HCT116 (cell line): Measurements from ENCODE around the gene ZNF670. TPM values are rescaled to one million over a fixed set of nuclear protein-coding genes. Genes with fewer than 3 reads are reported as not detected.

Experiments
- ATAC-seq: fragments of 200-7000 bp; cut with Tn5 transposase; 2 replicates; pipeline ENCODE4 v1.9.1; 2020; ENCODE audit warnings: mild to moderate bottlenecking, moderate library complexity
- BruUV-seq: library from RNA; stranded (reverse); fragments of 400-500 nt; replicated peaks from 2 replicates; lab custom pipeline; 2021; lab: Mats Ljungman, UMichigan
- CTCF ChIA-PET: fragments of 300-600 bp; sonication (Branson Sonifier 250); formaldehyde crosslinking; loops from one replicate; lab custom pipeline; 2021; ENCODE audit warnings: antibody characterized with exemption; lab: Charles Lee
- POLR2A ChIA-PET: fragments of 300-600, 350-600 bp; sonication (Branson Sonifier 250); formaldehyde crosslinking; loops from one replicate; lab custom pipeline; 2021; ENCODE audit warnings: antibody characterized with exemption; lab: Charles Lee
- RAD21 ChIA-PET, 2 experiments: fragments of 300-600 bp; sonication (Branson Sonifier 250); formaldehyde crosslinking; loops; one replicate each; lab custom pipeline; 2023; ENCODE audit warnings: low total read pairs in 2 of 2; ENCODE audit not compliant: uncharacterized antibody in 2 of 2, unreplicated experiment in 2 of 2, low non-redundant PET in 1 of 2; lab: Charles Lee
- DNase-seq: peaks from one replicate; pipeline ENCODE4 v3.0.0-alpha.2; 2010; ENCODE audit warnings: low read depth, low spot score
- H2AFZ ChIP-seq: fragments of 200-600 bp; shearing (Covaris generic), sonication (generic); 2 replicates; pipeline ENCODE4 v1.6.1; 2017; ENCODE audit warnings: low read depth, mixed run types, mixed read lengths, antibody characterized with exemption, low read length; ENCODE audit not compliant: poor library complexity, severe bottlenecking
- H3K27ac ChIP-seq: 2 replicates; pipeline ENCODE4 v1.5.1; 2012; ENCODE audit warnings: low read depth, low read length
- H3K27me3 ChIP-seq: fragments of 200-600 bp; sonication (generic); 2 replicates; pipeline ENCODE4 v1.6.1; 2016; ENCODE audit warnings: mixed run types, low read length, mixed read lengths; ENCODE audit not compliant: insufficient read depth
- H3K36me3 ChIP-seq, 2 experiments: fragments of 200-500 bp in 1 of 2; fragments of 200-600 bp in 1 of 2; sonication (Bioruptor generic) in 1 of 2; sonication (generic) in 1 of 2; 2 replicates each; pipeline versions ENCODE4 v1.5.1 to v1.6.1; 2014 to 2016; ENCODE audit warnings: low read length in 2 of 2, inconsistent platforms in 1 of 2, mixed read lengths in 1 of 2, mixed run types in 1 of 2; ENCODE audit not compliant: insufficient read depth in 2 of 2, control insufficient read depth in 1 of 2
- H3K4me1 ChIP-seq, 2 experiments: fragments of 200-600 bp in 1 of 2; sonication (generic) in 1 of 2; 2 replicates each; pipeline versions ENCODE4 v1.5.1 to v1.6.1; 2012 to 2017; ENCODE audit warnings: low read length in 2 of 2, inconsistent platforms in 1 of 2, mild to moderate bottlenecking in 1 of 2, mixed read lengths in 1 of 2, mixed run types in 1 of 2, moderate library complexity in 1 of 2; ENCODE audit not compliant: insufficient read depth in 2 of 2, control insufficient read depth in 1 of 2
- H3K4me2 ChIP-seq: fragments of 200-600 bp; sonication (generic); 2 replicates; pipeline ENCODE4 v1.6.1; 2017; ENCODE audit warnings: mixed run types, low read length, mixed read lengths
- H3K4me3 ChIP-seq, 2 experiments: fragments of 200-600 bp in 1 of 2; sonication (generic) in 1 of 2; replicated peaks in 1 of 2; 2 replicates each; pipeline ENCODE4 v1.5.1; 2011 to 2016; ENCODE audit warnings: low read length in 2 of 2, control low read depth in 1 of 2, low read depth in 1 of 2, mild to moderate bottlenecking in 1 of 2, mixed read lengths in 1 of 2, mixed run types in 1 of 2
- H3K79me2 ChIP-seq: fragments of 200-600 bp; sonication (generic); 2 replicates; pipeline ENCODE4 v1.6.1; 2017; ENCODE audit warnings: mild to moderate bottlenecking, mixed run types, low read length, moderate library complexity, mixed read lengths; ENCODE audit not compliant: insufficient read depth
- H3K9ac ChIP-seq: fragments of 200-600 bp; sonication (generic); 2 replicates; pipeline ENCODE4 v1.6.1; 2016; ENCODE audit warnings: low read length, mixed read lengths
- H3K9me2 ChIP-seq: fragments of 200-600 bp; sonication (generic), shearing (Covaris generic); 2 replicates; pipeline ENCODE4 v1.6.1; 2017; ENCODE audit warnings: mixed run types, mild to moderate bottlenecking, moderate library complexity; ENCODE audit not compliant: insufficient read depth
- H3K9me3 ChIP-seq, 2 experiments: fragments of 200-500 bp in 1 of 2; fragments of 200-600 bp in 1 of 2; sonication (Bioruptor generic) in 1 of 2; sonication (generic) in 1 of 2; 2 replicates each; pipeline ENCODE4 v1.6.1; 2014 to 2017; ENCODE audit warnings: low read length in 2 of 2, mixed read lengths in 2 of 2, inconsistent platforms in 1 of 2, low read depth in 1 of 2, mild to moderate bottlenecking in 1 of 2, mixed run types in 1 of 2, moderate library complexity in 1 of 2; ENCODE audit not compliant: control insufficient read depth in 1 of 2, insufficient read depth in 1 of 2
- H4K20me1 ChIP-seq: fragments of 200-600 bp; sonication (generic), shearing (Covaris generic); 2 replicates; pipeline ENCODE4 v1.6.1; 2017; ENCODE audit warnings: mixed run types, mild to moderate bottlenecking, moderate library complexity; ENCODE audit not compliant: insufficient read depth
- CEBPB ChIP-seq: IDR thresholded peaks from 2 replicates; pipeline ENCODE4 v1.6.1; 2012; ENCODE audit warnings: low read depth
- EGR1 ChIP-seq: IDR thresholded peaks from 2 replicates; pipeline ENCODE4 v1.6.1; 2012; ENCODE audit warnings: low read depth
- ELF1 ChIP-seq: IDR thresholded peaks from 2 replicates; pipeline ENCODE4 v1.6.1; 2012; ENCODE audit warnings: low read depth, borderline replicate concordance
- EZH2 ChIP-seq: fragments of 200-600 bp; sonication (generic); IDR thresholded peaks from 2 replicates; pipeline ENCODE4 v1.6.1; 2017; ENCODE audit warnings: antibody characterized with exemption, mixed run types
- EZH2phosphoT487 ChIP-seq: fragments of 200-600 bp; IDR thresholded peaks from 2 replicates; pipeline ENCODE4 v1.6.1; 2018; ENCODE audit warnings: antibody characterized with exemption, borderline replicate concordance
- FOSL1 ChIP-seq: IDR thresholded peaks from 2 replicates; pipeline ENCODE4 v1.6.1; 2012; ENCODE audit warnings: low read depth
- POLR2A ChIP-seq: IDR thresholded peaks from 2 replicates; pipeline ENCODE4 v1.7.0; 2011; ENCODE audit warnings: borderline replicate concordance; ENCODE audit not compliant: insufficient read depth, insufficient read length; ENCODE audit errors: extremely low read depth
- POLR2AphosphoS5 ChIP-seq: IDR thresholded peaks from 2 replicates; pipeline ENCODE4 v1.6.1; 2011; ENCODE audit warnings: mild to moderate bottlenecking, low read depth, low read length, moderate library complexity
- RAD21 ChIP-seq: IDR thresholded peaks from 2 replicates; pipeline ENCODE4 v1.6.1; 2012; ENCODE audit warnings: low read depth, mild to moderate bottlenecking
- SIN3A ChIP-seq: IDR thresholded peaks from 2 replicates; pipeline ENCODE4 v1.6.1; 2012; ENCODE audit warnings: low read depth
- SRF ChIP-seq: IDR thresholded peaks from 2 replicates; pipeline ENCODE4 v1.6.1; 2012; ENCODE audit warnings: low read depth
- TCF7L2 ChIP-seq: IDR thresholded peaks from 2 replicates; pipeline ENCODE4 v1.7.0; 2011; ENCODE audit warnings: borderline replicate concordance, inconsistent platforms; ENCODE audit not compliant: insufficient read depth, insufficient read length; ENCODE audit errors: extremely low read depth
- YY1 ChIP-seq: IDR thresholded peaks from 2 replicates; pipeline ENCODE4 v1.6.1; 2011; ENCODE audit warnings: low read length, low read depth, moderate library complexity, mild to moderate bottlenecking; ENCODE audit not compliant: insufficient replicate concordance; ENCODE audit errors: extremely low read depth
- ZFX ChIP-seq: fragments of 450-650 bp; IDR thresholded peaks from 2 replicates; pipeline ENCODE4 v1.6.1; 2017
- intact Hi-C: fragments of 100-400 bp; cut with micrococcal nuclease; formaldehyde crosslinking; loops from 2 replicates; pipeline ENCODE4 v1.10.0; 2022
- total RNA-seq: library from RNA; stranded (reverse); gene quantifications from one replicate; pipeline ENCODE4 v1.2.1, GENCODE V29; 2021; ENCODE audit not compliant: unreplicated experiment
- TF ChIP-seq, protein P1 (sequence below): IDR thresholded peaks from 2 replicates; pipeline ENCODE4 v1.6.1; 2011; ENCODE audit warnings: mild to moderate bottlenecking, low read length, moderate library complexity; ENCODE audit not compliant: insufficient replicate concordance; ENCODE audit errors: extremely low read depth
- TF ChIP-seq, protein P2 (sequence below): IDR thresholded peaks from 2 replicates; pipeline ENCODE4 v1.6.1; 2012
- TF ChIP-seq, protein P3 (sequence below), 3 experiments: fragments of 200-600 bp in 1 of 3; sonication (generic) in 1 of 3; IDR thresholded peaks in 2 of 3; conservative IDR thresholded peaks in 1 of 3; 2 replicates each; pipeline ENCODE4 v1.5.1; 2012 to 2017; ENCODE audit warnings: low read depth in 2 of 3, low read length in 2 of 3, antibody characterized with exemption in 1 of 3, borderline replicate concordance in 1 of 3, control low read depth in 1 of 3, mild to moderate bottlenecking in 1 of 3, mixed read lengths in 1 of 3, mixed run types in 1 of 3, moderate library complexity in 1 of 3; ENCODE audit not compliant: insufficient read depth in 1 of 3
- TF ChIP-seq, protein P4 (sequence below): IDR thresholded peaks from 2 replicates; pipeline ENCODE4 v1.6.1; 2012; ENCODE audit warnings: low read depth
- TF ChIP-seq, protein P5 (sequence below): IDR thresholded peaks from 2 replicates; pipeline ENCODE4 v1.6.1; 2012

The ZNF670 gene
- total RNA-seq, 1 experiment from 2014 or later: 6.9 TPM

DNA sequence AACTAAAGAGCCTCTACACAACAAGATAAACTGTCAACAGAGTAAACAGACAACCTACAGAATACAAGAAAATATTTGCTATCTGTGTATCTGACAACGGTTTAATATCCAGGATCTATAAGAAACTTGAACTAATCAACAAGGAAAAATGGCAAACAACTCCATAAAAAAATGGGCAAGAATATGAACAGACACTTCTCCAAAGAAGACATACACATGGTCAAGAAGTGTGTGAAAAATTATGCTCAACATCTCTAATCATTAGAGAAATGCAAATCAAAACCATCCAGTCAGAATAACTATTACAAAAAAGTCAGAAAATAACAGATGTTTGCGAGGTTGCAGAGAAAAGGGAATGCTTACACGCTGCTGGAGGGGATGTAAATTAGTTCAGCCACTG is 8.0 kb downstream of the ZNF670 start:
- H3K4me3 ChIP-seq: no peak overlapping the region
- peaks cover 0 to 7% of the 10 kb centered on the region in 2 experiments; a peak in 1 of 4 replicates for H3K36me3 ChIP-seq
- ATAC-seq (no peak), DNase-seq (no peak)
- BruUV-seq: no TSS peak
- H3K27me3 ChIP-seq: no peaks in the 10 kb centered on the region
- no peaks in the 10 kb centered on the region for H3K9me2 ChIP-seq
- no peak overlapping the region for H3K4me2 ChIP-seq
- peaks cover 87% of the 10 kb centered on the region for H3K79me2 ChIP-seq
- no peak overlapping the region for H2AFZ ChIP-seq
- ChIA-PET CTCF (no interaction called here), RAD21 (no interaction called here), POLR2A (no interaction called here)
- H3K4me1 ChIP-seq: no peaks in the 10 kb centered on the region
- no peaks in the 10 kb centered on the region for H4K20me1 ChIP-seq
- H3K9ac ChIP-seq: no peak overlapping the region
- H3K9me3 ChIP-seq: peaks cover 11 to 19% of the 10 kb centered on the region in 2 experiments; a peak in 3 of 4 replicates
- intact Hi-C loops: loop anchor here (10.0 kb wide), 1 partner anchor 266 kb away; no protein-coding TSS in a partner anchor
- no peak for TF ChIP-seq ELF1
- TF ChIP-seq, protein P1, sequence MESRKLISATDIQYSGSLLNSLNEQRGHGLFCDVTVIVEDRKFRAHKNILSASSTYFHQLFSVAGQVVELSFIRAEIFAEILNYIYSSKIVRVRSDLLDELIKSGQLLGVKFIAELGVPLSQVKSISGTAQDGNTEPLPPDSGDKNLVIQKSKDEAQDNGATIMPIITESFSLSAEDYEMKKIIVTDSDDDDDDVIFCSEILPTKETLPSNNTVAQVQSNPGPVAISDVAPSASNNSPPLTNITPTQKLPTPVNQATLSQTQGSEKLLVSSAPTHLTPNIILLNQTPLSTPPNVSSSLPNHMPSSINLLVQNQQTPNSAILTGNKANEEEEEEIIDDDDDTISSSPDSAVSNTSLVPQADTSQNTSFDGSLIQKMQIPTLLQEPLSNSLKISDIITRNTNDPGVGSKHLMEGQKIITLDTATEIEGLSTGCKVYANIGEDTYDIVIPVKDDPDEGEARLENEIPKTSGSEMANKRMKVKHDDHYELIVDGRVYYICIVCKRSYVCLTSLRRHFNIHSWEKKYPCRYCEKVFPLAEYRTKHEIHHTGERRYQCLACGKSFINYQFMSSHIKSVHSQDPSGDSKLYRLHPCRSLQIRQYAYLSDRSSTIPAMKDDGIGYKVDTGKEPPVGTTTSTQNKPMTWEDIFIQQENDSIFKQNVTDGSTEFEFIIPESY: no peak
- TF ChIP-seq CEBPB: no peak
- TF ChIP-seq, protein P2, sequence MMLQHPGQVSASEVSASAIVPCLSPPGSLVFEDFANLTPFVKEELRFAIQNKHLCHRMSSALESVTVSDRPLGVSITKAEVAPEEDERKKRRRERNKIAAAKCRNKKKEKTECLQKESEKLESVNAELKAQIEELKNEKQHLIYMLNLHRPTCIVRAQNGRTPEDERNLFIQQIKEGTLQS: no peak
- TF ChIP-seq RAD21: no peak
- TF ChIP-seq SIN3A: no peak
- no peak for TF ChIP-seq FOSL1
- TF ChIP-seq POLR2AphosphoS5: no peak
- no peak for TF ChIP-seq EZH2
- TF ChIP-seq EGR1: no peak
- TF ChIP-seq, protein P3, sequence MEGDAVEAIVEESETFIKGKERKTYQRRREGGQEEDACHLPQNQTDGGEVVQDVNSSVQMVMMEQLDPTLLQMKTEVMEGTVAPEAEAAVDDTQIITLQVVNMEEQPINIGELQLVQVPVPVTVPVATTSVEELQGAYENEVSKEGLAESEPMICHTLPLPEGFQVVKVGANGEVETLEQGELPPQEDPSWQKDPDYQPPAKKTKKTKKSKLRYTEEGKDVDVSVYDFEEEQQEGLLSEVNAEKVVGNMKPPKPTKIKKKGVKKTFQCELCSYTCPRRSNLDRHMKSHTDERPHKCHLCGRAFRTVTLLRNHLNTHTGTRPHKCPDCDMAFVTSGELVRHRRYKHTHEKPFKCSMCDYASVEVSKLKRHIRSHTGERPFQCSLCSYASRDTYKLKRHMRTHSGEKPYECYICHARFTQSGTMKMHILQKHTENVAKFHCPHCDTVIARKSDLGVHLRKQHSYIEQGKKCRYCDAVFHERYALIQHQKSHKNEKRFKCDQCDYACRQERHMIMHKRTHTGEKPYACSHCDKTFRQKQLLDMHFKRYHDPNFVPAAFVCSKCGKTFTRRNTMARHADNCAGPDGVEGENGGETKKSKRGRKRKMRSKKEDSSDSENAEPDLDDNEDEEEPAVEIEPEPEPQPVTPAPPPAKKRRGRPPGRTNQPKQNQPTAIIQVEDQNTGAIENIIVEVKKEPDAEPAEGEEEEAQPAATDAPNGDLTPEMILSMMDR (IDR thresholded peaks at IDR 0.05 in 2 of 3, conservative IDR thresholded peaks at IDR 0.05 in 1 of 3; ENCODE audit: borderline replicate concordance in 1 of 3, insufficient read depth in 1 of 3, low read depth in 2 of 3, low read length in 2 of 3): no peak
- no peak for TF ChIP-seq YY1
- TF ChIP-seq ZFX: no peak
- TF ChIP-seq TCF7L2: no peak
- TF ChIP-seq, protein P4, sequence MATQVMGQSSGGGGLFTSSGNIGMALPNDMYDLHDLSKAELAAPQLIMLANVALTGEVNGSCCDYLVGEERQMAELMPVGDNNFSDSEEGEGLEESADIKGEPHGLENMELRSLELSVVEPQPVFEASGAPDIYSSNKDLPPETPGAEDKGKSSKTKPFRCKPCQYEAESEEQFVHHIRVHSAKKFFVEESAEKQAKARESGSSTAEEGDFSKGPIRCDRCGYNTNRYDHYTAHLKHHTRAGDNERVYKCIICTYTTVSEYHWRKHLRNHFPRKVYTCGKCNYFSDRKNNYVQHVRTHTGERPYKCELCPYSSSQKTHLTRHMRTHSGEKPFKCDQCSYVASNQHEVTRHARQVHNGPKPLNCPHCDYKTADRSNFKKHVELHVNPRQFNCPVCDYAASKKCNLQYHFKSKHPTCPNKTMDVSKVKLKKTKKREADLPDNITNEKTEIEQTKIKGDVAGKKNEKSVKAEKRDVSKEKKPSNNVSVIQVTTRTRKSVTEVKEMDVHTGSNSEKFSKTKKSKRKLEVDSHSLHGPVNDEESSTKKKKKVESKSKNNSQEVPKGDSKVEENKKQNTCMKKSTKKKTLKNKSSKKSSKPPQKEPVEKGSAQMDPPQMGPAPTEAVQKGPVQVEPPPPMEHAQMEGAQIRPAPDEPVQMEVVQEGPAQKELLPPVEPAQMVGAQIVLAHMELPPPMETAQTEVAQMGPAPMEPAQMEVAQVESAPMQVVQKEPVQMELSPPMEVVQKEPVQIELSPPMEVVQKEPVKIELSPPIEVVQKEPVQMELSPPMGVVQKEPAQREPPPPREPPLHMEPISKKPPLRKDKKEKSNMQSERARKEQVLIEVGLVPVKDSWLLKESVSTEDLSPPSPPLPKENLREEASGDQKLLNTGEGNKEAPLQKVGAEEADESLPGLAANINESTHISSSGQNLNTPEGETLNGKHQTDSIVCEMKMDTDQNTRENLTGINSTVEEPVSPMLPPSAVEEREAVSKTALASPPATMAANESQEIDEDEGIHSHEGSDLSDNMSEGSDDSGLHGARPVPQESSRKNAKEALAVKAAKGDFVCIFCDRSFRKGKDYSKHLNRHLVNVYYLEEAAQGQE: no peak
- no peak for TF ChIP-seq EZH2phosphoT487
- TF ChIP-seq, protein P5, sequence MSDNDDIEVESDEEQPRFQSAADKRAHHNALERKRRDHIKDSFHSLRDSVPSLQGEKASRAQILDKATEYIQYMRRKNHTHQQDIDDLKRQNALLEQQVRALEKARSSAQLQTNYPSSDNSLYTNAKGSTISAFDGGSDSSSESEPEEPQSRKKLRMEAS: no peak
- no peak for TF ChIP-seq SRF
- TF ChIP-seq POLR2A: no peak
- TF ChIP-seq, all 23 proteins: peak for 0
- no peak overlapping the region for H3K27ac ChIP-seq
